NCI-H1436 treated with DMSO at 0.1 percent for 48 hours (cell line): ENCODE results near the gene PACS2.

Source experiments
- DNase-seq: peaks from one replicate; lab custom pipeline; 2025; lab: John Stamatoyannopoulos, UW

The PACS2 gene

GRCh38 chr14:105408592-105408991 lies 94.0 kb downstream of the PACS2 start:
- no peak for DNase-seq

DNA sequence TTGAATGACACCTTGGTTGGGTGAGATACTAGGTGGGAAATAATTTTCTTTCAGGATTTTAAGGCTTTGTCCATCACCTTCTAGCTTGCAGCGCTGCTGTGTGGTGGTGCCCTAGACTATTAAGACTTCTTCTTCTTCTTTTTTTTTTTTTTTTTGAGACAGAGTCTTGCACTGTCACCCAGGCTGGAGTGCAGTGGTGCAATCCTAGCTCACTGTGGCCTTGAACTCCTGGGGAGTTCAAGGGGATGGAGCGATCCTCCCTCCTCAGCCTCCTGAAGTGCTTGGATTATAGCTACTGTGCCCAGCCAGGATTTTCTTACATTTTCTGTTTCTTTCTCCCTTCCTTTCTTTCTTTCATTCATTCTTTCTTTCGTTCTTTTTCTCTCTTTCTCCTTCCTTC lies 94.8 kb downstream of the PACS2 start:
- no peak for DNase-seq

DNA sequence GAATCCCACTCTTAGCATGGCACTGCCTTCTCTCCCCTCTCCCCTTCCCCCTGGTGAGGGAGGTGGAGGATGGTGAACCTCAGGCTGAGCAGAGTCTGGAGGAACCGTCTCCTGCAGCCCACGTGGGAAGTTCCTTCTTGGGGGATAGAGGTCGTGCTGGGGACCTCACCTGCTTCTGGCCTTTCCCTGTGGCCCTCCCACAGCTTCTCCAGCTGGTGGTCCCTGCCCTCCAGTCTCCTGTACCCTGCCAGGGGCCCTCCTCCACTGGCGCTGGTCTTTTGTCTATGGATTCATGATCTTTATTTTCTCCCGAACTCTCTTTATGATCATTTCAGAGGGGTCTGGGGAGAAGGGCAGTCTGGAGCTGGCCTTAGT lies 96.1 kb downstream of the PACS2 start:
- no peak for DNase-seq

DNA sequence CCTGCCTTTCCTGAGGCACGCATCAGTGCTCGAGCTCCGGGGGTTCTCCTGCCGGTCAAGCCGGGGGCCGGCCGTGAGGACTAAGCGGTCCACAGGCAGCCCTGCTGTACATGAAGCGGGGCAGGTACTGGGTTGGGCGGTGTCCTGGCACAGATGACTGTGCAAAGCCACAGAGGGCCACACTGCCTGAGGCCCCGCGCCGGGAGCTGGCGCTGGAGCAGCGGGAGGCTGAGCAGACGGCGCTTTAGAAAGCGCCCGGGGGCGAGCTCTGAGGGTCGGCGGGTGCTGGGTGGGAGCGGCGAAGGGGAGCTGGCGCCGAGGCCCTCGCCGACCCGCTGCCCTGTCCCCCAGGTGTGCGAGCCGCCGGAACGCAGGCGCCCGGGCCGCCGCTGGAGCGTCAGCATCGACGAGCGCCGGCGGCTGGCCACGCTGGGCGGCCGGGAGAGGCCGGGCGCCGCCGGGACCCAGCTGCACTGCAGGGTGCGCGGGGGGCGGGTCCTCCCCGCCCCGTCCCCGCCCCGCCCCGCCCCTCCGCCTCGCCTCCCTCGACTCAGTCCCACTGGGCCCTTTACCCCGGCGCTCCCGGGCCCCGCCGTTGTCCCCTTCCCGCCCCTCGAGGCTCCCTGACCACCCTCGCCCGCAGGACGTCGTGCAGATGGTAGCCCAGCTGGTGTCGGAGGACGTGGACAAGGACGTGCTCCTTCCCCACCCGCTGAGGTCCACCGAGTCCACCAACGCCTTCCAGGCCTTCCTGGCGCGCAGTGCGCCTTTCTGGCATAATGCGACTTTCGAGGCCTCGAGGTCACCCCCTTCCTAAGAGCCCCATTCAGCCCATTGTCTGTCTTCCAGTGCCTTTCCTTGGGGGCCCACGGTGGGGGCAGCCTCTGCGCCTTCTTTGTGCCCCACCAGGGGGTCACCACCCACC lies 96.7 kb downstream of the PACS2 start:
- no peak for DNase-seq

- DNase-seq: no peak
These were observed 97.6 kb downstream of the PACS2 start for GRCh38 chr14:105411985-105412770.

- no peak for DNase-seq
These were observed 98.4 kb downstream of the PACS2 start for GRCh38 chr14:105412771-105413543.

GRCh38 chr14:105413544-105413886 lies 99.0 kb downstream of the PACS2 start:
- no peak for DNase-seq

GRCh38 chr14:105414456-105415371 lies 100.2 kb downstream of the PACS2 start:
- DNase-seq: no peak

DNA sequence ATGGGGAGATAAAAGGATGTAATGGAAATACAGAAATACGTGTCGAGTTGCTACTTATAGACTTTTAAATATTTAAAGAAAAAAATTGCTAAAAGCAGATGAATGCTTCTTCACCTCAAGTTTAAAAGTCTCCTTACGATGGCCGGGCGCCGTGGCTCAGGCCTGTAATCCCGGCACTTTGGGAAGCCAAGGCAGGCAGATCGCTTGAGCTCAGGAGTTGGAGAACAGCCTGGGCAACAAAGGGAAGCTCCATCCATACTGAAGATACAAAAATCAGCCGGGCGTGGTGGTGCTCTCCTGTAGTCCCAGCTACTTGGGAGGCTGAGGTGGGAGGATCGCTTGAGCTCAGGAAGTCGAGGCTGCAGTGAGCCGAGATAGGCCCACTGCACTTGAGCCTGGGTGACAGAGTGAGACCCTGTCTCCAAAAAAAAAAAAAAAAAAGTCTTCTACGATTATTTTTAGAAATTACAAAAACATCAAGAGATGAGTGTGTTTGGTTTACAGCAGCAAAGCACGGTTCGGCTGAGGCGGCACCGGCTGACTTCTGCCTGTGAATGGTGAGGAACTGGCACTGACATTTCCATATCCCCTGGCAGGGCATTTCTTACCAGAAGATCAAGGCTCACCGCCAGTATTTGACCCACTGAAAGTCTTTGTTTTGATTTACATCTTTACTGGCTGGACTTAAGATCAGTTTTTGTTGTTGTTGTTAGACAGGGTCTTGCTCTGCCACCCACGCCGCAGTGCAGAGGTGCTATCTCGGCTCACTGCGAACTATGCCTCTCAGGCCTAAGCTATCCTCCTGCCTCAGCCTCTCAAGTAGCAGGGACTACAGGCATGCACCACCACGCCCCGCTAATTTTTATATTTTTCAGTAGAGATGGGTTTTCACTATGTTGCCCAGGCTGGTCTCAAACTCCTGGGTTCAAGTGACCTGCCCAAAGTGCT lies 101.2 kb downstream of the PACS2 start:
- no peak for DNase-seq

DNA sequence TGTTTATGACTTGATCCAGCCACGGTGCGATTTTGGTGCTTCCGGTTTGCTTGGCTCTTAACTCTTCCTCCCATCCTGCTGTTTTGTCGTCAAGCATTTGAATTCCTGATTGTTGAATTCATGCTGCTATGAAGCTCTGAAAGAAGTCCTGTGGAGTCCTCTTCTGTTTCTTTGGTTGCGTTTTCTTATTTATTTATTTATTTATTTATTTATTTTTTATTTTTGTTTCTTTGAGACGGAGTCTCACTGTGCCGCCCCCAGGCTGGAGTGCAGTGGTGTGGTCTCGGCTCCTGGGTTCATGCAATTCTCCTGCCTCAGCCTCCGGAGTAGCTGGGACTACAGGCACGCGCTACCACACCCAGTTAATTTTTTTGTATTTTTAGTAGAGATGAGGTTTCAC lies 102.1 kb downstream of the PACS2 start:
- no peak for DNase-seq

DNA sequence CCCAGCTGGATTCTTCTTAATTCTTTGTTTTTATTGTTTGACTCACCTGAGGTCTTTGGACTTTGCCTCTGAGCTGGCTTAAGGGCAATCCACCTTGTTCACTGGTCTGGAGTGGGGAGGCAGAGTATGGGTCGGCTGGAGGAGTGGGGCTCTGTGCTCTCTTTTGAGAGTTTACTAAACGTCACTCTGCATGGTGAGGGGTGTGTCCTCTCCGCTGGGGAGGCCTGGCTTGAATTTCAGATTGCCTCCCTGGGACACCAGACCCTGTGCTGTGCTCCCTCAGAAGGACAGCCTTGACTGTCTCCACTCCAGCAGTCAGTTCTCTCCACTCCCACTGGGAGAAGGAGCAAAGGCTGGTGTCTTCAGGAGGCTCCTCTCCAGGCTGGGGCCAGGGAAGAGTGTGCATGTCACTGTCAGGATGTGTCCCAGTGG lies 103.2 kb downstream of the PACS2 start:
- no peak for DNase-seq

- no peak for DNase-seq
These were observed 104.0 kb downstream of the PACS2 start for GRCh38 chr14:105418269-105419194.

GRCh38 chr14:105419195-105420091 lies 104.9 kb downstream of the PACS2 start, which contains the start of gene MTA1:
MTA1 (plus strand) TSS chr14:105419827; CDS start chr14:105420036, 209 bp downstream.
- no peak for DNase-seq

DNA sequence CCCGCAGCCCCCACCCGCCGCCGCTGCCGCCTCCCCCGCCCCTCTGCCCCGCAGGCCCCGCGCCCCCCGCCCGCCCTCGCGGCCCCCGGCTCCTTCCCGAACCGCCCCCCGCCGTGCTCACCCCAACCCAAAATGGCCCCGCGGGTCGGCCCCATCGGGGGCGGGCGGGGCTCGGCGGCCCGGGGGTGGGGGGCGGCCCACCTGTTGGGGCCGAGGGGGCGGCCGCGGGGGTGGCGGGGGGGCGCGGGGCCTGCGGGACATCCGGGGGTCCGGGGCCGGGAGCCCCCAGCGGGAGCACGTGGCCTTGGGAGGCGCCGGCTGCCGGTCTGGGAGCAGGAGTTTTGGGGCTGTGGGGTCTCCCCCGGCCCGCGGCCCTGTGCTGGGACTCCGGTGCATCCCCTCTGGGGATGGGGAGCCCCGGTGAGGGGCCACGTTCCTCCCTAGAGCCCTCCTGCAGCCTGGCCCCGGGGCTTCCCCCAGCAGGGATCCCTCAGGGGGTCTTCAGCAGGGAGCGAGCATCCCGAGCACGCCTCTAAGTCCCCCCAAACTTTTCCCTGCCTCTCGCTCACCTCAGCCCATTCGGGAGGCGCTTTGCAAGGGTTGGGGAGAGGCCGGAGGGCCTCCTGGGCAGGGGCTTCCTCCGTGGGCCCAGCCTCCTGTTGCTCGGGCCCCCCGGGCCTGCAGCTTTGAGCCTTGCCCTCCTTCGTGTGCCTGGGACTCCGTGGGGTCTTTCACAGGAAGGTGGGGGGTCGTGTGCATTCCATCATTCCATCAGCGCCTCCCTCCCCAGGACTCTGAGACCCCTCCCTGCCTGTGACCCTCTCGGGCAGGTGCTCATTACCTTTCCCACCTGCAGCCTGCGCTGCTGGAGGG lies 105.8 kb downstream of the PACS2 start:
- no peak for DNase-seq

DNA sequence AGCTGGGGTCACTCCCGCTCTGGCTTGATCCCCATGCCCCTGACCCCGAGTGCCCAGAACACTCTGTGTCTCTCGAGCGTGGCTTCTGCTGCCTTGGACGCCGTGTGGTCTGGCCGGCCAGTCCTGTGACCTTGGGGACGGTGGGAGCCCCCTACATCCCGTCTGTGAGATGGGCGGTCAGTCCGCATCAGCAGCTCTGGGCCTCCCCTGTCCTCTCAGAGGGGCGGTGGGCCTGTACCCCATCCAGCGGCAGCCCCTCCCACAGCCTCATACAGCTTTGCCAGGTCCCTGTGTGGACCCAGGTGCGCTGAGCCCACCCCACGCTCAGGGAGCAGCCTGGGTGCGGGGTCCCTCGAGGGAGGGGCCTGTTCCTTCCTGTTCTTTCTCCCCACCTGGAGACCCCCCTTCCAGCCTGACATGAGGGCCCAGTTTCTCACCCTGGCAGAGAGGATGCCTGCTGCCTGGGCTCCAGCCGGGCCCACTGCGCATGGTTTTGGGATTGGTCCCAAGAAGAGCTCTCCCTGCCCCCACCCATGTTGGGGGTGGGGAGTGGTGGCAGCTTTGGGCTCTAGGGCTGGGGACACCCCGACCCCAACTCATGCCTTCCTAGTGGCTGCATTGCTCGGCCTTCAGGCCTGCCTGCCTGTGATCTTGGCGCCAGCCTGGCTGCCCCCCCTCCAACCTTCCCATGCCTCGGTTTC lies 106.6 kb downstream of the PACS2 start:
- no peak for DNase-seq
